GM21526 (cell line): Measurements from ENCODE around the gene NT5DC4.
"Not testable (repeated sequence)": the region's sequence is repeated elsewhere in the genome, so short reads cannot be mapped to it uniquely, and the experiment has no call there.

Source experiments
- ATAC-seq: cut with Tn5 transposase; IDR thresholded peaks from one replicate; pipeline ENCODE4 v1.9.1; 2021; ENCODE audit warnings: moderate library complexity; ENCODE audit not compliant: unreplicated experiment, low FRiP score

NT5DC4 gene

DNA sequence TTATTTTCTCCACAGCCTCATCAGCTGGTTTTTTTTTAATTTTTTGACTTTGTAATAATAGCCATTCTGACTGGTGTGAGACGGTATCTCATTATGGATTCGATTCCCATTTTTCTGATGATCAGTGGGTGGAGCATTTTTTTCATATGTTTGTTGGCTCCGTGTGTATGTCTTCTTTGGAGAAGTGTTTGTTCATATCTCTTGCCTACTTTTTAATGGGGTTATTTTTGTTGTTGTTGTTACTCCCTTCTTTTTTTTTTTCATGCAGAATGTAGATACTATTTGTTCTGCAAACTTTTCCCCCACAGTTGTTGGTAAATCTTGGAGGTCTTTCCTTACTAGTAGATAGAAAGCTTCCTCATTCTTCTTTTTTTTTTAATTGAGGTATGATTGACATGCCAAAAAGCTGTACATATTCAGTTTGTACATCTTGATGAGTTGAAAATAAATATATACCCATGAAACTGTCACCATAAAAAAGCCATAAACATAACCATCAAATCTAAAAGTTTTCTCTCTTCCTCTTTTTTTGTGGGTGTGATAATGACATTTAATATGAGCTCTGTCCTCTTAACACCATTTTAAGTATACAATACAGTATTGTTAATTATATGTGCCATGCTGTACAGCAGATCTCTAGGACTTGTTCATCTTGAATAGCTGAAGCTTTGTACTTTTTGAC lies 21.8 kb upstream of the NT5DC4 start:
- no peak for ATAC-seq

- ATAC-seq = no peak
These were observed 20.7 kb upstream of the NT5DC4 start for GRCh38 chr2:112699984-112700667.

- ATAC-seq = no peak
These were observed 19.8 kb upstream of the NT5DC4 start for GRCh38 chr2:112701052-112701451.

DNA sequence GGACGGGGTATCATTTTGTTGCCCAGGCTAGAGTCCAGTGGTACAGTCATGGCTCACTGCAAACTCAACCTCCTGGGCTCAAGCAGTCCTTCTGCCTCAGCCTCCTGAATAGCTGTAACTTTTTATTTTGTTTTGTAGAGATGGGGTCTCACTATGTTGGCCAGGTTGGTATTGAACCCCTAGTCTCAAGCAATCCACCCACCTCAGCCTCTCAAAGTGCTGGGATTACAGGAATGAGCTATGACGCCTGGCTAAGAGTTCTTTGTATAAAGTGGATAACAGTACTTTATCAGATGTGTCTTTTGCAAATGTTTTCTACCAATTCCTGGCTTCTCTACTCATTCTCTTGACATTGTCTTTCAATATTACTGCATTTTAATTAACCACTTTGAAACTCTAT lies 17.1 kb upstream of the NT5DC4 start:
- no peak for ATAC-seq

- ATAC-seq = no peak
These were observed 15.2 kb upstream of the NT5DC4 start for GRCh38 chr2:112705575-112705974.

DNA sequence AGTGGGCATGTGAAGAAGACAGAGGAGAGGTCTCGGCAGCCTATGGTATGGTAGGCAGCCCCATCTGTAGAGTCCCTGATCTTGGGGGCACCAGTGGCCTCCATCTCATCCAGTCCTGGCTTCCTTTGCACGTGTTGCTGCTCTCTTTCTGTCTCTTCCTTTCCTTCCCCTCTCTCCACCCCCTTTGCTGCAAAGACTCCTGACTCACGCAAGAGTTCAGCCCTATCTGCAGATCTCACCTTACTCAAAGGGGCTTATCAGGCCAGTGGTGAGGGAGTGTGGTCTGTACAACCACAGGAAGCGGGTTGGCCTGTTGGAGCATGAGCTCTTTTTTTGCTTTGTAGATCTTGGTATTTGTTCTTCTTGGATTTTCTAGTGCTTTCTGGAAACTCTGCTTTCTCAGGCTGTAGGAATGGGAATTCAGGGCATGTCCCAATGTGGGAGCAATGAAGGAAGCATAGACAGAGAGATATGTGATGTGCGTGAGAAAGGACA lies 14.6 kb upstream of the NT5DC4 start:
- ATAC-seq = no peak

DNA sequence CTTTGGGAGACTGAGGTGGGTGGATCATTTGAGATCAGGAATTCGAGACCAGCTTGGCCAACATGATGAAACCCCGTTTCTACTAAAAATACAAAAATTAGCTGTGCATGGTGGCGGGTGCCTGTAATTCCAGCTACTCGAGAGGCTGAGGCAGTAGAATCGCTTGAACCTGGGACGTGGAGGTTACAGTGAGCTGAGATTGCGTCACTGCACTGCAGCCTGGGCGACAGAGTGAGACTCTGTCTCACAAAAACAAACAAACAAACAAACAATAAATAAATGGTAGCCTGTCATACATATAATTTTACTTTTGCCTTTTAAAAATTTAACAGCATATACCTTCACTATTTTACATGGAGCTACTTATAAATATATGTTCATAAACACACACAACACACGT lies 13.9 kb upstream of the NT5DC4 start:
- ATAC-seq = not testable (repeated sequence)

GRCh38 chr2:112708968-112709367 lies 11.9 kb upstream of the NT5DC4 start:
- ATAC-seq = no peak

DNA sequence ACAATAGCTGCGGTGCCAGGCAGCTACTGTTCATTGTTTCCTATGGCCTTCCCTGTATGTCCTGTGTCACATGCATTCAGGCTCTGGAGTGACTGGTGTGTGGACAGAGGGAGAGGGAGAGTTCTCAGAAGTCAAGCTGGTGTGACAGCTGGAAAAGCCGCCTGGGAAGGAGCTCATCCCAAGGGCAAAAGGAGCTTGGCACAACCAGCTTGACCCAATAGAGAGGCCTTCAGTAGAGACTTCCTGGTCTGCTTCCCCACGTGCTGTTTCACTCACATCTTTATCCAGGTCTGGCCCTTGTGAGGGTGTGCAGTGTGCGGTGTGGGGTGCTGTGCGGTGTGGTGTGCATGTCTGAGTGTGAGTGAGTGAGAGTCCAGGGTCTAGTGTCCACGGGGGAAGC lies 11.1 kb upstream of the NT5DC4 start:
- no peak for ATAC-seq

DNA sequence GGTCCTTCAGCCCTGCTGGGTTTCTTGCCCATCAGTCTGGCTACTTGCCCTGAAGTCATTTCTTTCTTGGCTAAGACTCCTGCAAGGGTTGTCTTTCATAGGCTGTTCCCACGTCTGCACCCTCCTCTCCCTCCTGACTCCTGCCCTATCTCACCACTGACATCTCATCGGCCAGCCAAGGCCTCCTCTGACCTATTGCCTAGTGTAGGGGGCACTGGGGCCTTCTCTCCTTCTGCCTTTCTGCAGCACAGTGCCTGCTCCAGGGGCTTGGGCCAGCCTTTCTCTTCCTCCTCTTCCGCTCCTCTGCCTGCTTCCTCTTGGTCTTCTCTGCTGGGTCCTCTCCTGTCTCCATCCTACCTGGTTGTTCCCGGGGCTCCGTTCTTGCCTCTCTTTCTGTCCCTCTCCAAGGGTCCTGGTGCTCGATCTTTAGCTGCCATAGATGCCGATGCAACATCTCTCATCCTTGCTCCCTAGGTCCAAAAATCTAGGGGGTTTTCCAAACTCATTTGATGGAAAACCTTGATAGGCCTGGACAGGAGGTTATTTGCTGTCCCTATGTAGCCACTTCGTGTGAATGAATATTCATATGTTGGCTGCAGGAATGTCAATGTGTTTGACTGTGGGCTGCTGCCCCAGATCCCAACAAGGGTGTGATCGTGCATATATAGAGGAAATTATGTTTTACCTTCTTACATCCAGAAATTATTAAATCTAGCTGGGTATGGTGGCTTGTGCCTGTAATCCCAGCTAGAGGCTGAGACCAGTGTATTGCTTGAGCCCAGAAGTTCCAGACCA lies 9.7 kb upstream of the NT5DC4 start:
- ATAC-seq = no peak

GRCh38 chr2:112712465-112712864 lies 8.4 kb upstream of the NT5DC4 start:
- no peak for ATAC-seq

- no peak for ATAC-seq
These were observed 7.8 kb upstream of the NT5DC4 start for GRCh38 chr2:112712903-112713584.

DNA sequence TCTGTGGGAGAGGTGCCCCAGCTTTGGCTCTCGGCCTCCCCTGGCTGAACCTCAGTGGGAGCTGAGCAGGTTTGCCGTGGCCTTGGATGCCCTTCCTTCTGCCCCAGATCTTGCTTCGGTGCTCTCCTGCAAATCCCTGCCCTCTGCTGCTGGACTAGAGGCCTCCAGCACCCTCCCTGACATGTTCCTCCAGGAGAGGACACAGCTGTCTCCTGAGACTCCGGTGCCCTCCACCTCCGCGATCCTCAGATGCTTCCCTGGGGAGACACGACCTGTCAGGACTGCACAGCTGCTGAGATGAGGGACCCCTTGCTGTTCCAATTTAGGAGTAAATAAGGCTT lies 7.3 kb upstream of the NT5DC4 start:
- no peak for ATAC-seq

GRCh38 chr2:112713926-112714325 lies 6.9 kb upstream of the NT5DC4 start:
- no peak for ATAC-seq

- no peak for ATAC-seq
These were observed 6.5 kb upstream of the NT5DC4 start for GRCh38 chr2:112714331-112714730.

DNA sequence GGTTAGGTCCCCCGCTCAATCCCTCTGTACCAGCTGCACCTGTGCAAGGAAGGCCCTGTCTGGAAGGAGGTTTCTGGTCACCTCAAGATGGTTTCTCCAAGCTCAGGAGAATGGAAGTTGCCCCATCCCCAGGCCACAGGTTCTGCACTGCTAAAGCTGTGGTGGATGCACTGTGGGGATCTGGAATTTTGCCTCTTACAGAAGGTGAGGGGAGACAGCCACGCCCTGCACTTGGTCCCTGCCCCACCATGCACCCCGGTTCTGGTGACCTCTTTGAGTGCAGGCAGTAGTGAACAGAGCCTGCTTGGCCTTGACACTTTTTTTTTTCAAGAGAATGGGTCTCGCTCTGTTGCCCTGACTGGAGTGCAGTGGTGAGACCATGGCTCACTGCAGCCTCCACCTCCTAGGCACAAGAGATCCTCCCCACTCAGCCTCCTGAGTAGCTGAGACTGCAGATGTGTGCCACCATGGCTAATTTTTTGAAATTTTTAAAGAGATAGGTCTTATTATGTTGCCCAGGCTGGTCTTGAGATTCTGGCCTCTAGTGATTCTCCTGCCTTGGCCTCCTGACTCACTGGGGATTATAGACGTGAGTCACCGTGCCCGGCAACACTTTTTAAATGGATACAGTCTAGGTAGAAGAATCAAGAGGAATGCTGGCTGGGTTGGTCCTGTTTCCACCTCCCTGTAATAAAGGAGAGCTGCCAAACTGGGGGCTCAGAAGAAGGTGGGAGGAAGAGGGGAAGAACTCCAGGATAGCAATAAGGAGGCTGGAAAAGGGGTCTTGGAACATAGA lies 5.8 kb upstream of the NT5DC4 start:
- ATAC-seq = no peak

GRCh38 chr2:112716094-112716493 lies 4.7 kb upstream of the NT5DC4 start:
- not testable (repeated sequence) for ATAC-seq

DNA sequence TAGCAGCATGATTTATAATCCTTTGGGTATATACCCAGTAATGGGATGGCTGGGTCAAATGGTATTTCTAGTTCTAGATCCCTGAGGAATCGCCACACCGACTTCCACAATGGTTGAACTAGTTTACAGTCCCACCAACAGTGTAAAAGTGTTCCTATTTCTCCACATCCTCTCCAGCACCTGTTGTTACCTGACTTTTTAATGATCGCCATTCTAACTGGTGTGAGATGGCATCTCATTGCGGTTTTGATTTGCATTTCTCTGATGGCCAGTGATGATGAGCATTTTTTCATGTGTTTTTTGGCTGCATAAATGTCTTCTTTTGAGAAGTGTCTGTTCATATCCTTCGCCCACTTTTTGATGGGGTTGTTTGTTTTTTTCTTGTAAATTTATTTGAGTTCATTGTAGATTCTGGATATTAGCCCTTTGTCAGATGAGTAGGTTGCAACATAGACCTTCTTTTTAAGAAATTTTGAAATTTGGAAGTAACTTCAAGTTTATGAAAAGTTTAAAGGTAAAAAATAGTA lies 3.9 kb upstream of the NT5DC4 start:
- not testable (repeated sequence) for ATAC-seq

GRCh38 chr2:112718863-112719370 lies 1.9 kb upstream of the NT5DC4 start:
- no peak for ATAC-seq
